Stimulated activated CD4-positive, alpha-beta T cell treated with anti-CD3 and anti-CD28 coated beads, Interleukin-1b, Interleukin-23, amount 100 ng/mL, for 4 hours (primary cell): ENCODE measurements around the gene MYO15B.
A peak's percentile ranks its signal among the peaks of the same experiment; 100 is the strongest.
"Not testable (repeated sequence)": the region's sequence is repeated elsewhere in the genome, so short reads cannot be mapped to it uniquely, and the experiment has no call there.

Experiments
- DNase-seq, 2 donors: peaks; one replicate each; pipeline ENCODE4 v3.0.0-alpha.2; 2020; ENCODE audit warnings: low read depth in 2 of 2

MYO15B gene

GRCh38 chr17:75575728-75576127 is 11.9 kb upstream of the MYO15B start:
- DNase-seq, result no peak

GRCh38 chr17:75576661-75577060 is 10.9 kb upstream of the MYO15B start:
- DNase-seq, result no peak

- DNase-seq, result peak; percentile 22 to 34
These were observed 6.4 kb upstream of the MYO15B start for GRCh38 chr17:75581121-75581725.

- not testable (repeated sequence) for DNase-seq
These were observed 4.4 kb upstream of the MYO15B start for GRCh38 chr17:75583197-75583596.

- no peak for DNase-seq
These were observed 2.8 kb upstream of the MYO15B start for GRCh38 chr17:75584849-75585175.

GRCh38 chr17:75588596-75589011 is 1.0 kb downstream of the MYO15B start:
- no peak for DNase-seq

- DNase-seq, result peak; percentile 95 to 99
These were observed 1.7 kb downstream of the MYO15B start for GRCh38 chr17:75589012-75589918.

GRCh38 chr17:75589919-75590303 is 2.3 kb downstream of the MYO15B start:
- DNase-seq, result no peak

GRCh38 chr17:75590314-75590761 is 2.7 kb downstream of the MYO15B start:
- no peak for DNase-seq

GRCh38 chr17:75590849-75591721 is 3.5 kb downstream of the MYO15B start:
- DNase-seq, result no peak

GRCh38 chr17:75591722-75592302 is 4.2 kb downstream of the MYO15B start:
- no peak for DNase-seq

GRCh38 chr17:75592348-75593020 is 4.9 kb downstream of the MYO15B start:
- DNase-seq, result no peak

GRCh38 chr17:75593430-75593829 is 5.8 kb downstream of the MYO15B start:
- not testable (repeated sequence) for DNase-seq

GRCh38 chr17:75594499-75595283 is 7.1 kb downstream of the MYO15B start:
- DNase-seq, result no peak

- no peak for DNase-seq
These were observed 7.8 kb downstream of the MYO15B start for GRCh38 chr17:75595284-75595919.

GRCh38 chr17:75595920-75596313 is 8.3 kb downstream of the MYO15B start:
- DNase-seq, result no peak

- no peak for DNase-seq
These were observed 8.9 kb downstream of the MYO15B start for GRCh38 chr17:75596320-75597087.

- peak; percentile 44 to 46 for DNase-seq
These were observed 13.7 kb downstream of the MYO15B start for GRCh38 chr17:75601057-75601987.
